HFFc6 (cell line): ENCODE measurements around the gene TTC23L. TPM values are rescaled to one million over a fixed set of nuclear protein-coding genes. Genes with fewer than 3 reads are reported as not detected.

Experiments
- DNase-seq: peaks from one replicate; pipeline ENCODE4 v3.0.0-alpha.2; 2018
- H3K27ac Mint-ChIP-seq: 2 replicates; pipeline ENCODE4 v1.8.0; 2020; ENCODE audit warnings: mild to moderate bottlenecking, mixed read lengths
- H3K27me3 Mint-ChIP-seq: 2 replicates; pipeline ENCODE4 v1.8.0; 2021; ENCODE audit warnings: mild to moderate bottlenecking, moderate library complexity, mixed read lengths; ENCODE audit not compliant: insufficient read depth
- H3K36me3 Mint-ChIP-seq: 2 replicates; pipeline ENCODE4 v1.8.0; 2021; ENCODE audit warnings: low read depth, mixed read lengths
- H3K4me1 Mint-ChIP-seq: 2 replicates; pipeline ENCODE4 v1.8.0; 2020; ENCODE audit warnings: low read depth, mixed read lengths
- H3K4me3 Mint-ChIP-seq: 2 replicates; pipeline ENCODE4 v1.8.0; 2020; ENCODE audit warnings: mild to moderate bottlenecking, moderate library complexity, mixed read lengths
- H3K9me3 Mint-ChIP-seq: 2 replicates; pipeline ENCODE4 v1.8.0; 2020; ENCODE audit warnings: mild to moderate bottlenecking, mixed read lengths
- total RNA-seq, 6 experiments: library from RNA; stranded (reverse); fragmentation: NEBNext Ultra II Directional; extraction: Animal tissue kit (Norgen Biotek cat#: 25700); gene quantifications; 2 replicates in 1 of 6; 3 replicates in 5 of 6; pipeline ENCODE4 v1.2.3, GENCODE V29; 2021
- TF ChIP-seq, protein P1 (sequence below): fragments of 200-600 bp; sonication (generic); IDR thresholded peaks from 2 replicates; pipeline ENCODE4 v1.5.0; 2021; ENCODE audit warnings: antibody characterized with exemption, mild to moderate bottlenecking

TTC23L gene
- total RNA-seq, 6 experiments from 2014 or later: not detected

DNA sequence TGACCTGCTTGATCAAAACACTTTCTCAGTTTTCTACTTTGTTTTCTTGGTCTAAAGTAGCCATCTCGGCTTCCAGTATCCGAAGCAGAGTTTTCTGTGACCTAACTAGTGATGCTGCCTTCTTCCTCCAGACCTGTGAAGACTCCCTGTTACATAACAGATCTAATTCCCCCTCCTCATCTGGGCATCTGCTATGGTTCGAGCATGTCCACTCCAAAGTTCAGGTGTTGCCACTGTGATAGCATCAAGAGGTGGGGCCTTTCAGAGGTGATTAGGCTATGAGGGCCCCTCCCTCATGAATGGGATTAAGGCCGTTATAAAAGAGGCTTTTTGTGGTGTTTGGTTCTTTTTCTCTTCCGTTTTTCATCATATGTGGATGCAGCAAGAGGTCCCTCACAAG is 20.3 kb downstream of the TTC23L start:
- H3K9me3 Mint-ChIP-seq: no peaks in the 10 kb centered on the region
- TF ChIP-seq, protein P1, sequence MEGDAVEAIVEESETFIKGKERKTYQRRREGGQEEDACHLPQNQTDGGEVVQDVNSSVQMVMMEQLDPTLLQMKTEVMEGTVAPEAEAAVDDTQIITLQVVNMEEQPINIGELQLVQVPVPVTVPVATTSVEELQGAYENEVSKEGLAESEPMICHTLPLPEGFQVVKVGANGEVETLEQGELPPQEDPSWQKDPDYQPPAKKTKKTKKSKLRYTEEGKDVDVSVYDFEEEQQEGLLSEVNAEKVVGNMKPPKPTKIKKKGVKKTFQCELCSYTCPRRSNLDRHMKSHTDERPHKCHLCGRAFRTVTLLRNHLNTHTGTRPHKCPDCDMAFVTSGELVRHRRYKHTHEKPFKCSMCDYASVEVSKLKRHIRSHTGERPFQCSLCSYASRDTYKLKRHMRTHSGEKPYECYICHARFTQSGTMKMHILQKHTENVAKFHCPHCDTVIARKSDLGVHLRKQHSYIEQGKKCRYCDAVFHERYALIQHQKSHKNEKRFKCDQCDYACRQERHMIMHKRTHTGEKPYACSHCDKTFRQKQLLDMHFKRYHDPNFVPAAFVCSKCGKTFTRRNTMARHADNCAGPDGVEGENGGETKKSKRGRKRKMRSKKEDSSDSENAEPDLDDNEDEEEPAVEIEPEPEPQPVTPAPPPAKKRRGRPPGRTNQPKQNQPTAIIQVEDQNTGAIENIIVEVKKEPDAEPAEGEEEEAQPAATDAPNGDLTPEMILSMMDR: no peak

DNA sequence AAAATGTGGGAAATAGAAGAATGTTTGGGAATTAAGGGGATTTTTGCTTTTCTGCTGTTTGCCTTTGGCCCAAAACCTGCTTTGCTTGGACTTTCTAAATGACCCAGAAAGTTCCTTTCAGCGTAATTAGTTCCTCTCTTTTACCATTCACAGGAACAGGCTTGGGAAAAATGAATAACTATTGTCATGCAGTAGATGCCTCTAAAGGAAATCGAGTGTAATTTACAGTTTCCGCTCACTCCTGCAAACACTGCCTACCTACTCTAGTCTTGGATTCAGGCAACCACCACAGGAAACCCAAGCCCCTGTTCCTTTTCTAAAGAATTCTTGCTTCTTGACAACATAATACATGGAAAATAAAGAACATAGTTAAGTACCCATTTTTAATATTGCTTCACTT is 25.0 kb downstream of the TTC23L start:
- no peak for DNase-seq
- Mint-ChIP-seq H3K9me3 (no peaks in the 10 kb centered on the region), H3K4me1 (no peaks in the 10 kb centered on the region), H3K4me3 (no peak overlapping the region), H3K27ac (no peak overlapping the region), H3K27me3 (peaks cover 1% of the 10 kb centered on the region), H3K36me3 (no peaks in the 10 kb centered on the region)
- TF ChIP-seq, protein P1: no peak

More for the DNA sequence above, 20.3 kb downstream of the TTC23L start:
- Mint-ChIP-seq H3K4me1 (no peaks in the 10 kb centered on the region), H3K36me3 (no peaks in the 10 kb centered on the region), H3K4me3 (no peak overlapping the region), H3K27me3 (peaks cover 7% of the 10 kb centered on the region), H3K27ac (no peak overlapping the region)
- DNase-seq: no peak

GRCh38 chr5:34865091-34865490 is 26.1 kb downstream of the TTC23L start:
- H3K9me3 Mint-ChIP-seq: no peaks in the 10 kb centered on the region
- TF ChIP-seq, protein P1: no peak
- no peaks in the 10 kb centered on the region for H3K36me3 Mint-ChIP-seq
- peaks cover 1% of the 10 kb centered on the region for H3K27me3 Mint-ChIP-seq
- no peak overlapping the region for H3K27ac Mint-ChIP-seq
- H3K4me1 Mint-ChIP-seq: no peaks in the 10 kb centered on the region
- no peak overlapping the region for H3K4me3 Mint-ChIP-seq
- DNase-seq: no peak

GRCh38 chr5:34866989-34867471 is 28.1 kb downstream of the TTC23L start:
- H3K4me3 Mint-ChIP-seq: no peak overlapping the region
- TF ChIP-seq, protein P1: no peak
- no peaks in the 10 kb centered on the region for H3K4me1 Mint-ChIP-seq
- peaks cover 1% of the 10 kb centered on the region for H3K27me3 Mint-ChIP-seq
- H3K27ac Mint-ChIP-seq: no peak overlapping the region
- no peaks in the 10 kb centered on the region for H3K36me3 Mint-ChIP-seq
- DNase-seq: no peak
- H3K9me3 Mint-ChIP-seq: no peaks in the 10 kb centered on the region

DNA sequence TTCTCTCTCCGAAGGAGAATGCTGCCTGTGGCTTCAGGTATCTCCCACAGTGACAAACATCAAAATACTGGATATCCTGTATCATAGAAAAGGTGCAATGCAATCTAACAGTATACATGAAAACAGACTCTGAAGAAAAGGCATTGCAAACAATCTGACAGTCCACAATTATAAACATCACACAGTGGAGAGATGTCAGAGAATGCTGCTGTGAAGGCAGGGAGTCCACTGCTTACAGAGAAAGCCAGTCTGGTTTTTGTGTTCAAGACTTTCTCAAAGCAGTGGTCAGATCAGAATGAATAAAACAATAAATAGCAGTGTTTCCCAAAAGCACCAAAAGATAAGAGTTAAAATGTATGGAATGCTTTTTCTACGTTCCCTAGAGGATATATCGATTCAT is 28.7 kb downstream of the TTC23L start:
- no peak for DNase-seq
- Mint-ChIP-seq H3K4me1 (no peaks in the 10 kb centered on the region), H3K36me3 (no peaks in the 10 kb centered on the region), H3K9me3 (no peaks in the 10 kb centered on the region), H3K27me3 (peaks cover 1% of the 10 kb centered on the region), H3K4me3 (no peak overlapping the region), H3K27ac (no peak overlapping the region)
- TF ChIP-seq, protein P1: no peak

- H3K4me1 Mint-ChIP-seq: no peaks in the 10 kb centered on the region
- peaks cover 6% of the 10 kb centered on the region for H3K27me3 Mint-ChIP-seq
- H3K9me3 Mint-ChIP-seq: no peaks in the 10 kb centered on the region
- no peak overlapping the region for H3K27ac Mint-ChIP-seq
- H3K4me3 Mint-ChIP-seq: no peak overlapping the region
- TF ChIP-seq, protein P1: no peak
- H3K36me3 Mint-ChIP-seq: no peaks in the 10 kb centered on the region
- no peak for DNase-seq
These were observed 29.8 kb downstream of the TTC23L start for GRCh38 chr5:34868791-34869190.
